Colonic mucosa (tissue), 4 donors: ENCODE data around the gene MUC7. TPM values are rescaled to one million over a fixed set of nuclear protein-coding genes. Genes with fewer than 3 reads are reported as not detected.

Experiments
- DNase-seq: peaks from one replicate; pipeline ENCODE4 v3.0.0-alpha.2; 2020
- H3K27ac ChIP-seq: fragments of 200-600 bp; one replicate; pipeline ENCODE4 v1.8.0; 2021
- H3K27me3 ChIP-seq: fragments of 200-600 bp; one replicate; pipeline ENCODE4 v1.8.0; 2021
- H3K36me3 ChIP-seq: fragments of 200-600 bp; one replicate; pipeline ENCODE4 v1.8.0; 2021
- H3K4me1 ChIP-seq: fragments of 200-600 bp; one replicate; pipeline ENCODE4 v1.8.0; 2021; ENCODE audit warnings: mild to moderate bottlenecking
- H3K4me3 ChIP-seq: fragments of 200-600 bp; one replicate; pipeline ENCODE4 v1.8.0; 2021
- H3K9ac ChIP-seq, 2 donors: one replicate each; pipeline ENCODE4 v1.7.0; 2013; ENCODE audit warnings: control low read depth in 2 of 2, low read depth in 2 of 2, low read length in 2 of 2
- H3K9me3 ChIP-seq: fragments of 200-600 bp; one replicate; pipeline ENCODE4 v1.8.0; 2021
- CTCF ChIP-seq: fragments of 200-600 bp; IDR thresholded peaks from one replicate; pipeline ENCODE4 v1.8.0; 2022; ENCODE audit warnings: antibody characterized with exemption, mild to moderate bottlenecking
- intact Hi-C: fragments of 100-400 bp; cut with DNase I; formaldehyde crosslinking; loops from one replicate; pipeline ENCODE4 v1.14.1; 2022
- total RNA-seq, 2 donors: library from RNA; stranded (reverse); fragmentation: NEBNext Ultra II Directional in 1 of 2; extraction: Animal tissue kit (Norgen Biotek cat#: 25700) in 1 of 2; gene quantifications; one replicate each; pipeline ENCODE4 v1.2.1, GENCODE V29; 2021
- donor health status: healthy.
- donor health status: DM: no; HTN: no; CAD: no.
- donor health status: DM: no; HTN: no; CAD: no.

MUC7 gene
- not detected for total RNA-seq

DNA sequence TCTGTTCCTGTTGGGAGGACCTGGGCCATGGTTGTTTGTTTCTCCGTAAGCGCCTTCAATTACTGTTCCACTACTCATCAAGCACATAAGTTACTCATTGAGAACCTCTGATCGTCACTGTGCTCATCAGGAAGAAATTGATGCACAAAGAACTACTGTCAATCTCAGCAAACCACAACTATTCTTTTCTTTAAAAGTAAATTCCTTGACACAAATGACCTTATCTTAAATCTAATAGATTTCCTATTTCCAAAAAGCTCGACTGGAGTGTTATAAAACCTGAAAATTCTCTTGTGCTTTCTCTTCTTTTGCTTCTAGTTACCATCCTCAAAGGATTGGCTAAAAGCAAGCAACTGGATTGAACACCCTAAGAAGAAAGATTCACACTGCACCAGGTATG lies at the start of gene MUC7:
Gene MUC7, plus strand, starts transcription at position 301 of the 400 bp plus-strand sequence. CDS start 1,825 bp downstream, outside the sequence.
- Histone ChIP-seq H3K27me3 (no peaks in the 10 kb centered on the region), H3K4me1 (no peaks in the 10 kb centered on the region), H3K4me3 (no peak within 1 kb of the TSS), H3K36me3 (no peaks in the 10 kb centered on the region), H3K9ac (no peak within 1 kb of the TSS), H3K27ac (no peak within 1 kb of the TSS), H3K9me3 (no peaks in the 10 kb centered on the region)
- intact Hi-C loops: no loop called here
- no peak for DNase-seq
- TF ChIP-seq CTCF: no peak

DNA sequence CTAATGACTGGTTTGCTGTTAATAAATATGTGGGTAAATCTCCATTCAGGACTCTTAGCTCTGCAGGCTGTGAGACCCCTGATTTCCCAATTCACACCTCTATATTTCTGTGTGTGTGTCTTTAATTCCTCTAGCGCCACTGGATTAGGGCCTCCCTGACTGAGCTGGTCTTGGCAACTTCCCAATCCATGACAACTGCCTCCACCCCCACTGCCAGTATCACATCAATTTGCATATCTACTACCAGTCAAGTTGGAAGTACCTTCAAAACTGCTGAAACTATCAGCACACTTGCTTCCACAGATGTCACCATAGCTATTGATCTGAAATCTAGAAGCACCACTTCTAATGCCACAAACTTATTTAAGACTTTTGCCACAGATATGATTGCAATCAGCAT lies 46.7 kb upstream of the MUC7 start:
- no peak for DNase-seq
- Histone ChIP-seq H3K27ac (no peak overlapping the region), H3K36me3 (no peaks in the 10 kb centered on the region), H3K9me3 (no peaks in the 10 kb centered on the region), H3K9ac (no peak overlapping the region), H3K27me3 (no peaks in the 10 kb centered on the region), H3K4me1 (no peaks in the 10 kb centered on the region), H3K4me3 (no peak overlapping the region)
- no peak for TF ChIP-seq CTCF
- intact Hi-C loops: no loop called here

GRCh38 chr4:70426789-70427188 lies 45.2 kb upstream of the MUC7 start:
- Histone ChIP-seq H3K36me3 (no peaks in the 10 kb centered on the region), H3K4me1 (no peaks in the 10 kb centered on the region), H3K9me3 (no peaks in the 10 kb centered on the region), H3K27ac (no peak overlapping the region), H3K27me3 (no peaks in the 10 kb centered on the region), H3K4me3 (no peak overlapping the region), H3K9ac (no peak overlapping the region)
- DNase-seq: no peak
- TF ChIP-seq CTCF: no peak
- intact Hi-C loops: no loop called here

DNA sequence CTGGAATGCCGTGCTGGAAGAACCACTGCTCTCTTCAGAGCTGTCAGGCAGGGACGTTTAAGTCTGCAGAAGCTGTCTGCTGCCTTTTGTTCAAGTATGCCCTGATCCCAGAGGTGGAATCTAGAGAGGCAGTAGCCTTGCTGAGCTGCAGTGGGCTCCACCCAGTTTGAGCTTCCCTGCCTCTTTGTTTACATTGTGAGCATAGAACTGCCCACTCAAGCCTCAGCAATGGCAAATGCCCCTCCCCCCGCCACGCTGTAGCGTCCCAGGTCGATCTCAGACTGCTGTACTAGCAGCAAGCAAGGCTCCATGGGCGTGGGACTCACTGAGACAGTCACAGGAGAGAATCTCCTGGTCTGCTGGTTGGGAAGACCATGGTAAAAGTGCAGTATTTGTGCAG lies 34.8 kb upstream of the MUC7 start:
- intact Hi-C loops: no loop called here
- H3K9ac ChIP-seq: no peak overlapping the region
- H3K27me3 ChIP-seq: no peaks in the 10 kb centered on the region
- H3K4me3 ChIP-seq: no peak overlapping the region
- no peaks in the 10 kb centered on the region for H3K4me1 ChIP-seq
- no peaks in the 10 kb centered on the region for H3K36me3 ChIP-seq
- no peak overlapping the region for H3K27ac ChIP-seq
- TF ChIP-seq CTCF: no peak
- DNase-seq: no peak
- H3K9me3 ChIP-seq: no peaks in the 10 kb centered on the region

- intact Hi-C loops: no loop called here
- H3K27me3 ChIP-seq: no peaks in the 10 kb centered on the region
- no peak for DNase-seq
- H3K4me3 ChIP-seq: no peak overlapping the region
- H3K36me3 ChIP-seq: no peaks in the 10 kb centered on the region
- H3K9me3 ChIP-seq: no peaks in the 10 kb centered on the region
- no peak for TF ChIP-seq CTCF
- no peak overlapping the region for H3K9ac ChIP-seq
- no peaks in the 10 kb centered on the region for H3K4me1 ChIP-seq
- no peak overlapping the region for H3K27ac ChIP-seq
Observed at GRCh38 chr4:70442474-70442873, 29.5 kb upstream of the MUC7 start.

- intact Hi-C loops: no loop called here
Observed at GRCh38 chr4:70443329-70443728, 28.7 kb upstream of the MUC7 start.

More at GRCh38 chr4:70443329-70443728, 28.7 kb upstream of the MUC7 start:
- Histone ChIP-seq H3K27me3 (no peaks in the 10 kb centered on the region), H3K27ac (no peak overlapping the region), H3K4me1 (no peaks in the 10 kb centered on the region), H3K36me3 (no peaks in the 10 kb centered on the region), H3K4me3 (no peak overlapping the region), H3K9me3 (no peaks in the 10 kb centered on the region), H3K9ac (no peak overlapping the region)
- no peak for DNase-seq
- TF ChIP-seq CTCF: no peak
